Endothelial cell of umbilical vein (primary cell): ENCODE data around the gene HGF. TPM values are rescaled to one million over a fixed set of nuclear protein-coding genes. Genes with fewer than 3 reads are reported as not detected.

Experiments used
- BruUV-seq: library from RNA; stranded (reverse); fragments of 400-500 nt; replicated peaks from 2 replicates; lab custom pipeline; 2021; lab: Mats Ljungman, UMichigan
- CTCF ChIA-PET: fragments of 300-600, 350-600 bp; sonication (Branson Sonifier 250); formaldehyde crosslinking; loops from one replicate; lab custom pipeline; 2021; ENCODE audit warnings: antibody characterized with exemption, inconsistent platforms; lab: Charles Lee
- POLR2A ChIA-PET: fragments of 300-600, 350-600 bp; sonication (Branson Sonifier 250); formaldehyde crosslinking; loops from one replicate; lab custom pipeline; 2021; ENCODE audit warnings: antibody characterized with exemption, inconsistent platforms; lab: Charles Lee
- DNase-seq: peaks from one replicate; pipeline ENCODE4 v3.0.0-alpha.2; 2011; ENCODE audit warnings: low read depth, low spot score
- FAIRE-seq: peaks from 2 replicates; lab custom pipeline; 2011; peaks lifted over from hg19 to GRCh38; lab: Jason Lieb, UNC
- H2AFZ ChIP-seq: 2 replicates; pipeline ENCODE4 v1.6.0; 2012; ENCODE audit warnings: low read depth, low read length, control low read depth, inconsistent platforms
- H3K27ac ChIP-seq: 2 replicates; pipeline ENCODE4 v1.5.1; 2011; ENCODE audit warnings: low read depth, mild to moderate bottlenecking, control low read depth, low read length, moderate library complexity; ENCODE audit not compliant: insufficient read depth
- H3K27me3 ChIP-seq, 2 experiments: 2 replicates each; pipeline versions ENCODE4 v1.6.0 to v1.6.1; 2011; ENCODE audit warnings: low read length in 2 of 2, mixed read lengths in 1 of 2; ENCODE audit not compliant: control insufficient read depth in 2 of 2, insufficient read depth in 2 of 2
- H3K36me3 ChIP-seq, 2 experiments: 2 replicates in 1 of 2; 3 replicates in 1 of 2; pipeline ENCODE4 v1.5.1; 2011; ENCODE audit warnings: low read length in 2 of 2, mild to moderate bottlenecking in 1 of 2, moderate library complexity in 1 of 2; ENCODE audit not compliant: control insufficient read depth in 2 of 2, insufficient read depth in 2 of 2; ENCODE audit errors: extremely low read depth in 1 of 2
- H3K4me1 ChIP-seq: 3 replicates; pipeline ENCODE4 v1.5.1; 2011; ENCODE audit warnings: mild to moderate bottlenecking, low read length; ENCODE audit not compliant: control insufficient read depth, insufficient read depth; ENCODE audit errors: extremely low read depth
- H3K4me2 ChIP-seq: 2 replicates; pipeline ENCODE4 v1.6.1; 2011; ENCODE audit warnings: low read length, control low read depth, mixed read lengths; ENCODE audit not compliant: insufficient read depth
- H3K4me3 ChIP-seq, 3 experiments: fragments of 200-600 bp in 1 of 3; sonication (generic), shearing (Covaris generic) in 1 of 3; replicated peaks in 1 of 3; 2 replicates each; pipeline ENCODE4 v1.5.1; 2011 to 2016; ENCODE audit warnings: control low read depth in 3 of 3, low read length in 3 of 3, mild to moderate bottlenecking in 2 of 3, inconsistent platforms in 1 of 3, low read depth in 1 of 3, moderate library complexity in 1 of 3; ENCODE audit not compliant: insufficient read depth in 1 of 3
- H3K79me2 ChIP-seq: 2 replicates; pipeline ENCODE4 v1.6.0; 2012; ENCODE audit warnings: low read length, inconsistent platforms; ENCODE audit not compliant: control insufficient read depth, insufficient read depth
- H3K9ac ChIP-seq: replicated peaks from 2 replicates; pipeline ENCODE3; 2011; ENCODE audit warnings: low read length, control low read depth; ENCODE audit not compliant: insufficient read depth; ENCODE audit errors: extremely low read depth
- H3K9me1 ChIP-seq: replicated peaks from 3 replicates; pipeline ENCODE4 v1.6.0; 2011; ENCODE audit warnings: mild to moderate bottlenecking, low read length; ENCODE audit not compliant: control insufficient read depth, insufficient read depth; ENCODE audit errors: extremely low read depth
- H3K9me3 ChIP-seq: replicated peaks from 2 replicates; pipeline ENCODE4 v1.5.1; 2012; ENCODE audit warnings: low read length, inconsistent platforms; ENCODE audit not compliant: control insufficient read depth, insufficient read depth
- H4K20me1 ChIP-seq: replicated peaks from 2 replicates; pipeline ENCODE3; 2011; ENCODE audit warnings: mild to moderate bottlenecking, low read length; ENCODE audit not compliant: control insufficient read depth, insufficient read depth; ENCODE audit errors: extremely low read depth
- CTCF ChIP-seq, 2 donors: IDR thresholded peaks; 1 replicate in 1 of 2; 2 replicates in 1 of 2; pipeline ENCODE4 v1.5.1; 2011; ENCODE audit warnings: low read length in 2 of 2, mild to moderate bottlenecking in 2 of 2, moderate library complexity in 2 of 2, control low read depth in 1 of 2, inconsistent platforms in 1 of 2, low read depth in 1 of 2; ENCODE audit not compliant: insufficient read depth in 1 of 2; ENCODE audit errors: extremely low read depth in 1 of 2
- EZH2 ChIP-seq: IDR thresholded peaks from 2 replicates; pipeline ENCODE4 v1.6.1; 2012; ENCODE audit warnings: borderline replicate concordance, low read depth, mild to moderate bottlenecking, moderate library complexity, low read length, inconsistent platforms; ENCODE audit not compliant: severe bottlenecking
- FOS ChIP-seq: IDR thresholded peaks from 2 replicates; pipeline ENCODE4 v1.6.1; 2011; ENCODE audit warnings: mild to moderate bottlenecking, low read length, moderate library complexity, borderline replicate concordance; ENCODE audit not compliant: insufficient read depth
- GATA2 ChIP-seq: IDR thresholded peaks from 2 replicates; pipeline ENCODE4 v1.7.0; 2011; ENCODE audit warnings: low read depth, mild to moderate bottlenecking, moderate library complexity, mixed read lengths, low read length; ENCODE audit not compliant: insufficient read length, insufficient read depth
- JUN ChIP-seq: IDR thresholded peaks from 2 replicates; pipeline ENCODE4 v1.6.1; 2011; ENCODE audit warnings: borderline replicate concordance, low read depth; ENCODE audit not compliant: insufficient read length, insufficient read depth
- MAX ChIP-seq: IDR thresholded peaks from 2 replicates; pipeline ENCODE4 v1.6.1; 2011; ENCODE audit not compliant: insufficient read depth, insufficient read length
- MYC ChIP-seq: IDR thresholded peaks from one replicate; pipeline ENCODE4 v1.6.1; 2011; ENCODE audit warnings: mild to moderate bottlenecking, low read depth, low read length
- POLR2A ChIP-seq: IDR thresholded peaks from 2 replicates; pipeline ENCODE4 v1.6.1; 2012; ENCODE audit warnings: low read depth, mild to moderate bottlenecking, control low read depth, low read length
- POLR2AphosphoS5 ChIP-seq: IDR thresholded peaks from 2 replicates; pipeline ENCODE4 v1.6.1; 2012; ENCODE audit warnings: low read depth, mild to moderate bottlenecking, control low read depth, low read length, moderate library complexity; ENCODE audit not compliant: insufficient read depth
- dilution Hi-C: fragments of 300-500 bp; cut with MboI; formaldehyde crosslinking; loops from one replicate; pipeline ENCODE4 v1.15.0; 2019; ENCODE audit warnings: low sequenced_read_pairs; ENCODE audit not compliant: extremely low pct_ligation_motif_present
- intact Hi-C: fragments of 100-400 bp; cut with micrococcal nuclease; formaldehyde crosslinking; loops from one replicate; pipeline ENCODE4 v1.10.0; 2022
- polyA plus RNA-seq, 4 experiments: library from polyadenylated mRNA; depleted of rRNA in 3 of 4; stranded (reverse) in 3 of 4; unstranded in 1 of 4; fragments of >200 nt; gene quantifications; 2 replicates each; pipeline versions ENCODE4 v1.2.1 to v1.2.3, GENCODE V29; 2011 to 2012; ENCODE audit warnings: missing spikeins in 1 of 4
- total RNA-seq: library from RNA; stranded (reverse); gene quantifications from 2 replicates; pipeline ENCODE4 v1.2.3, GENCODE V29; 2021

The HGF gene
- total and polyA plus RNA-seq, 2 donors (not counting 3 experiments of a cell fraction or from before 2014, with no cell fraction given), result 0.15 to 0.18 TPM

- Histone ChIP-seq H3K9ac (no peak overlapping the region), H3K4me2 (no peak overlapping the region), H4K20me1 (no peaks in the 10 kb centered on the region), H3K79me2 (no peaks in the 10 kb centered on the region), H3K4me1 (peaks cover 9% of the 10 kb centered on the region), H3K36me3 (no peaks in the 10 kb centered on the region), H2AFZ (peak overlapping the region; percentile 15), H3K9me3 (no peaks in the 10 kb centered on the region), H3K27me3 (no peaks in the 10 kb centered on the region), H3K4me3 (no peak overlapping the region), H3K9me1 (no peaks in the 10 kb centered on the region), H3K27ac (no peak overlapping the region)
- CTCF ChIA-PET, result interaction anchor here (1.5 kb wide), 1 partner anchor 88 kb away, joined by 4 read pairs; no protein-coding TSS in a partner anchor
- no peak for TF ChIP-seq EZH2
- no peak for TF ChIP-seq POLR2A
- TF ChIP-seq GATA2, result no peak
- TF ChIP-seq POLR2AphosphoS5, result no peak
- TF ChIP-seq FOS, result no peak
- TF ChIP-seq JUN, result no peak
- TF ChIP-seq MYC, result no peak
- no peak for TF ChIP-seq CTCF (IDR thresholded peaks at IDR 0.05; ENCODE audit: extremely low read depth in 1 of 2, insufficient read depth in 1 of 2, low read depth in 1 of 2, low read length in 2 of 2)
- no peak for TF ChIP-seq MAX
- intact Hi-C loops (no loop called here), dilution Hi-C loops (no loop called here)
- FAIRE-seq, result no peak
- DNase-seq, result no peak
- POLR2A ChIA-PET, result no interaction called here
- no TSS peak for BruUV-seq
Measured at GRCh38 chr7:81669476-81670105, 100.3 kb downstream of the HGF start.
